ENCODE measurements around the gene CDCA4.

The CDCA4 gene

DNA sequence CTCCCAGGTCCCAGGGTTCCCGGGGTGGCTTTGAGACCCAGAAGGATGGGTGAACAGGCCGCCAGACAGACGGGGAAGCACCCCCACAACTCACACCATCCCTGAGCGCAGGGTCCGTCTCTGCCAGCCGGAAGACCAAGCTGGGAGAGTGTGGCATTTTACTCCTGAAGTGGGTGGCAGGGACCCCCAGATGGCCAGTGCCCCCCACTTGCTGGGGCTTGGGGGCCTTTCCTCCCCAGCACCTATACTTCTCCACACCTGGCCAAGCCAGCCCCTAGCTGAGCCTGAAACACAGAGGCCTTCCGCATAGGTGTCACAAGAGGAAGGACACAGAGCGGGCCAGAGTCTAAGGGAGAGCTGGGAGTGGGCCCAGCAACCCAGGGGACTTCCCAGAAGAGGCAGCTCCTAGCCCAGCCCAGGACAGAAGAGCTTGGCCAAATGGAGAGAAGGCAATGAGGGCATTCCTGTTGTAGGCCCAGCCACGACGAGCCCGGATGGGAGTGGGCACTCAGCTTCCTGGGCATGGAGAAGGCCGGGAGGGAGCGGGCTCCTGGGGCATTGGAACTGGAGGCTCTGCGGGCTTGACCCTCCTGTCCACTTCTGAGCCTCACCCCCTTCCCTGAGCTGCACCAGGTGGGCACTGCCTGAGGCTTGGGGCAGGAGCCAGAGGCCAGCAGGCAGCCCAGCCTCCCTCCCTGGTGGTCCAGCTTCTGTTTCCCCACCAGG, 46.1 kb downstream of the CDCA4 start:
- Mint-ChIP-seq H3K4me3 (no peak overlapping the region), H3K27ac (no peak overlapping the region), H3K36me3 (no peaks in the 10 kb centered on the region), H3K27me3 (peaks cover 3% of the 10 kb centered on the region), H3K4me1 (ENCODE audit: low read depth) (peaks cover 5% of the 10 kb centered on the region), H3K9me3 (ENCODE audit: low read depth) (no peaks in the 10 kb centered on the region)

DNA sequence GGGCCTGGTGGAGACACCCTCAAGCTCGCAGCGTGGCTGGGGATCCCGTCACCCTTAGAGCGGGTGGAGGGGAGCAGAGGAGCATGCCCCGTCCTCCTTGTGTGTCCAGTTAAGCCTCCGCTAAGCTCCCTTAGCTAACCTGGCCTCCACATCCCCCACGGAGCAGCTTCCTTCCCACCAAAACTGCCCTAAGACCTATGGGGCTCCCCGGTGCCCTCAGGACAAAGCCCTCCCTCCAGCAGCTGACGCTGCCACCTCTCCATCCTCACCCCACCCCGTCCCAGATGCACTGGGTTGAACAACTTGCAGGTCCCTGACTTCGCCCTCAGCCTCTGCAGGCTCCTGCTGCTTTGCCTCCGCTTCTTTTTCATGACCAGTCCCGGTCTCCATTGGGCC, 46.7 kb downstream of the CDCA4 start:
- H3K4me3 Mint-ChIP-seq = no peak overlapping the region
- peaks cover 5% of the 10 kb centered on the region for H3K4me1 Mint-ChIP-seq (ENCODE audit: low read depth)
- H3K9me3 Mint-ChIP-seq (ENCODE audit: low read depth) = no peaks in the 10 kb centered on the region
- H3K27me3 Mint-ChIP-seq = peaks cover 4% of the 10 kb centered on the region
- no peak overlapping the region for H3K27ac Mint-ChIP-seq
- no peaks in the 10 kb centered on the region for H3K36me3 Mint-ChIP-seq

DNA sequence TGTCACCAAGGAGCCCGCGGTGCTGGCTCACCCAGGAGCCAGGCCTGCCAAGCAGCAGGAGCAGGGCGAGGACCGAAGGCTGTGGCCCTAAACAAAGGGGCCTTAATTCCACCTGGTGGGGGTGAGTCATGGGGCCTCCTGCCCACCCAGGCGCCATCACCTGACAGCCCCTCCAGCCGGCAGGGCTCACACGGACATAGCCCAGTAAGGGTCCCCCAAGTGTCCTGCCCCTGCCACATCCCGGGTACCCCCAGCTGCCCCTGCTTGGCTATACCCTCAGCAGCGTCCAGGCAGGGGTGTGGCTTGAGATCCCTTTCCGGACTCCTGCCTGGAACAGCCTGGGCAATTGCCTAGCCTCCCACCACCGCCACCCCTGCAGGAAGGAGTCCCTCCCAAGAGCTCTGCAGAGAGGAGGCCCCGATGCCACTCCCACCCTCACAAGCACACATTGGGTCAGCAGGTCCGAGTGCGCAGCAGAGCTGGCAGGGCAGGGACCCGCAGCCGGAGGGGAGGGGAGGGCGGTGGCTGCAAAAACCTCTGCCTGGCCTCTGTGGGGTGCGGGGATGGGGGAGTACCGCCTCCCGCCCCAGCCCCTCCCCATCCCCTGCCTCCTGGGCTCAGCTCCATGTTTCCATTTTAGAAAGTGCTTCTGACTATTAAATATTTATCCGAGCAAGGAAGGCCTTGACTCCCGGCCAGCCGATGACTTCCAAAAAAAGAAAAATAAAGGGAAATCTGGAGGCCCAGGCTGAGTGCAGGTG, 47.3 kb downstream of the CDCA4 start:
- no peaks in the 10 kb centered on the region for H3K9me3 Mint-ChIP-seq (ENCODE audit: low read depth)
- H3K27ac Mint-ChIP-seq = no peak overlapping the region
- peaks cover 5% of the 10 kb centered on the region for H3K4me1 Mint-ChIP-seq (ENCODE audit: low read depth)
- H3K27me3 Mint-ChIP-seq = peaks cover 7% of the 10 kb centered on the region
- no peak overlapping the region for H3K4me3 Mint-ChIP-seq
- H3K36me3 Mint-ChIP-seq = no peaks in the 10 kb centered on the region

DNA sequence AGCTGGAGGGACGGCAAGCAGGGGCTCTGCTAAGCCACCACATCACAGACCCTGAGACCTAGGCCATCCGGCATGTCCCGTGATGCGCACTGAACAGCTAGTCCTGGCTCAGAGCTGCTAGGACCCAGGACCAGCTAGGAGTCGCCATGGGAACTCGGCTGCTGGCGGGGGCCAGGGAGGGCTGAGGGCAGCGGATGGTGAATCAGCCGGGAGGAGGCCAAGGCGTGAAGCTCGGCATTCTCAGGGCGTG, 47.8 kb downstream of the CDCA4 start:
- no peak overlapping the region for H3K4me3 Mint-ChIP-seq
- no peaks in the 10 kb centered on the region for H3K36me3 Mint-ChIP-seq
- no peak overlapping the region for H3K27ac Mint-ChIP-seq
- H3K9me3 Mint-ChIP-seq (ENCODE audit: low read depth) = no peaks in the 10 kb centered on the region
- H3K27me3 Mint-ChIP-seq = peaks cover 7% of the 10 kb centered on the region
- H3K4me1 Mint-ChIP-seq (ENCODE audit: low read depth) = peaks cover 5% of the 10 kb centered on the region

DNA sequence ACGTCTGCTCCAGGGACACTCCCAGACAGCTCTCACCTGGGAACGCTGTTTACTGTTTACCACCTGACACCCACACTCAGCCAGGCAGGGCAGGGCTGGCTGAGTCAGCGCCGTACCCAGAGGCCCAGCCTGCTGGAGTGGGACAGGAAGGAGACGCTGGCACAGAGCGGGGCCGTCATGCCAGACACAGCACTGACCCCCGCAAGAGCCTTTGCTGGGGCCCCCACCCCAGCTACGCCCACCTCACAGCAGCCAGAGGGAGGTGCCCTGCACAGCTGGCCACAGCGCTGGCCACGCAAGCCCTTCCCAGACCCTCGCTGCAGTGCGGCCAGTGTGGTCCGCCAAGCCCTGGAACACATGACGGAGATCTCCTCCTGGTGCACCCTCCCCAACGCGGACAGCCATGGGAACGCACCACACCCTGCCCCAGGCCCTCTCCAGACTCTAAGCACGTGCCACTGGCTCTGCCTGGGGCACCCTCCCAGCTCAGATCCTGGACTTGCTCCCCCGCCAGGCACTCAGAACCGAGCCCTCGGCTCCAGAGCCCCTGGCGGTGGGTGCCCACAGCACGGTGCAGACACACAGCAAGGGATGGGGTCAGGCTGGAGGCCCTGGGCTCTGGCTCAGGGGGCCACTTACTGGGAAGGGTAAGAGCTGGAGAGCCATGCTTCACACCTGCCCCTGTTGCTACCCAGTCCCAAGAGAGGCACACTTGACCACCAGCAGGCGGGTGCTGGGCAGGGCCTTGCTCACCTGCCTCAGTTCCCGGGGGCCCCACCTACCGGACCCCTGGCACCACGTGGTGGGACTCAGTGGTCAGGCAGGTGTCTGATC, 48.4 kb downstream of the CDCA4 start:
- Mint-ChIP-seq H3K4me3 (no peak overlapping the region), H3K36me3 (no peaks in the 10 kb centered on the region), H3K27me3 (peaks cover 7% of the 10 kb centered on the region), H3K9me3 (ENCODE audit: low read depth) (no peaks in the 10 kb centered on the region), H3K27ac (no peak overlapping the region), H3K4me1 (ENCODE audit: low read depth) (peaks cover 3% of the 10 kb centered on the region)

DNA sequence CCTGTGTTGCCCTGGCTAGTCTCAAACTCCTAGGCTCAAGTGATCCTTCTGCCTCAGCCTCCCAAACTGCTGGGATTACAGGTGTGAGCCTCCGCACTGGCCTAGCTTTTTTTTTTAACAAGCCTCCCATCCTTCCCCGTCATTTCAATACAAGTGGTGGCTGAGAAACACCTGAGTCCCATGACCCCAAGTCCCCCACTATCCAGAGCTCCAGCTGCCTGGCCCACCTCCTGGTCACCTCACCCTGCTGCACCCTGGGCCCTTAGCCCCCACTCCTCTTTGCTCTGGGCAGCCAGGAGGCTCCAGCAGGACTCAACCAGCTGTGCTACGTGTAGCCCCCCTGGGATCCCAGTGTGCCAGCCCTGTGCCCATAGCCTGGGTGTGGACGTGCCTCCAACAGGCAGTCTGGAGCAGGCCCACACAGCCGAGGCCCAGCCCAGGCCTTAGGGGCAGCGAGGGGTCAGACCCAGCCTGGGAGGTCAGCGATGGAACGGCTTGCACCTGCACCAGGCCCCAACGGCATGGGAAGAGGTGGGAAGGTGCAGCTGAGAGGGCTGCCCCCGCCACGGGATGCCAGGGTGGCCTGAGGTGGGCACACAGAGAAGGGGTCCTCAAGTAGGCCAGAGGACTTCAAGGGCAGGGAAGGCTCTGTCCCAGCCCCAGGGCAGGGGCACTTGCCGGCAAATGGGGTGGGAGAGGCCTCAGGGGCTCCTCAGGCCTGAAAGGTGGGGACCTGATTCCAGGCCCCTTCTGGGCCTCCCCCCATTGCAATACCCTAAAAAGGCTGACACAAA, 49.2 kb downstream of the CDCA4 start:
- Mint-ChIP-seq H3K4me3 (no peak overlapping the region), H3K9me3 (ENCODE audit: low read depth) (no peaks in the 10 kb centered on the region), H3K36me3 (no peaks in the 10 kb centered on the region), H3K4me1 (ENCODE audit: low read depth) (peaks cover 3% of the 10 kb centered on the region), H3K27me3 (peaks cover 7% of the 10 kb centered on the region), H3K27ac (no peak overlapping the region)

DNA sequence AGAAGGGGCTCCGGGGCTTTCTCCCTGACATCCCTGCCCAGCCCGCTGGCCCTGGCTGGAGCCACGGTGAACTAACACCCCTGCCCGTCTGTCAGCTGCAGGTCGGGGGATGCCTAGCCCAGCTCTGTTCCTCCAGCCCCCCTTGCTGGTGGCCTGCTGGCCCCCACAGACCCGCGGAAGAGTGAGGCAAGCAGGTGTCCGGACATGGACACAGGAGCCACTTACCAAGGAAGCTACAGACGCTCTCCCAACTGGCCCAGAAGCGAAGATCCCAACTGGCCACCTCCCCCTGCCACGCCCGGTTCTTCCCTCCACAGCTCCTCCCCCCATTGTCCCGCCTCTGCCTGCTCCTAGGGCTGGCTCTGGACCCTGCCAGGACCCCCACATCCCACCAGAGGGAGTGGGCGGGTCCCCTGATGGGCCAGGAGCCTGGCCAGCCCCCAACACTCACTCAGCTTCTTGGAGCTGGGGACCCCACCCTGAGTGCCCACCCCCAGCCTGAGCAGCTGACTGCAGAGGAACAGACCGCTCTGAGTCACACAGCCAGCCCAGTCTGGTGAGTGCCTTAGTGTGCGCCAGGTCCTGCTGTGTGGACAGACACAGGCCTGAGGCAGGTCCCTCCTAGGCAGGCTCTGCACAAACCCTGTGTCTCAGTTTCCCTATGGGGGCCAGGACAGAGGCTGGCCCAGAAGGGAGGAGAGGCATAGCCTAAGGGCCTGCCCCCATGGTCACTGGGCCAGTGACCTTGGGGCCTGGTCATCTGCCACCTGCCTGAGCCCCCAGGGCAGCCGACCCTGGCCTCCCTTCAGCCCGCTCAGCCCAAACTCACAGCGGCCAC, 50.4 kb downstream of the CDCA4 start:
- Mint-ChIP-seq H3K36me3 (no peaks in the 10 kb centered on the region), H3K4me1 (ENCODE audit: low read depth) (no peaks in the 10 kb centered on the region), H3K27me3 (peaks cover 4% of the 10 kb centered on the region), H3K9me3 (ENCODE audit: low read depth) (no peaks in the 10 kb centered on the region), H3K27ac (no peak overlapping the region), H3K4me3 (no peak overlapping the region)

DNA sequence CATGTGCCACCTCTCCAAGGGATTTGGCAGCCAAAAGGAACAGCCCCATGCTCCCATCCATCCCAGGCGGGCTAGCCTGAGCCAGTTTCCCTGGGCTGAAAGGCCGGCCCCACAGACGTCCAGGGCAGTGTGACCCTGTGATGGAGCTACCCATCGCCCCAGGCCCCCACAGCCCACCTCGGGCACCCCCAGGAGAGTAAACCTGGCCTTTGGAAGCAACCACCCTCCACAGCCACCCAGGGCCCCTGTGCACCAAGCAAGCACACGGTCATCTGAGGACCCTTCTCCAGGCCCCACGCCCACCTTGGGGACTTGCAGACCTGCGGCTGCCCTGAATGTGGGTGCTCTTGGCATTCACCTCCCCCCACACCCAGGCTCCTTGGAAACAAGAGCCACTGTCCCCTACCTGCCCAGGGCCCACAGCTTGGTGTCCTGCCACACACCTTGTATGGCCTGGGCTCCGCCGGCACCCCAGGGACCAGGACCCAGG, 51.1 kb downstream of the CDCA4 start:
- Mint-ChIP-seq H3K27ac (no peak overlapping the region), H3K27me3 (peaks cover 4% of the 10 kb centered on the region), H3K9me3 (ENCODE audit: low read depth) (no peaks in the 10 kb centered on the region), H3K4me3 (no peak overlapping the region), H3K36me3 (no peaks in the 10 kb centered on the region), H3K4me1 (ENCODE audit: low read depth) (no peaks in the 10 kb centered on the region)

DNA sequence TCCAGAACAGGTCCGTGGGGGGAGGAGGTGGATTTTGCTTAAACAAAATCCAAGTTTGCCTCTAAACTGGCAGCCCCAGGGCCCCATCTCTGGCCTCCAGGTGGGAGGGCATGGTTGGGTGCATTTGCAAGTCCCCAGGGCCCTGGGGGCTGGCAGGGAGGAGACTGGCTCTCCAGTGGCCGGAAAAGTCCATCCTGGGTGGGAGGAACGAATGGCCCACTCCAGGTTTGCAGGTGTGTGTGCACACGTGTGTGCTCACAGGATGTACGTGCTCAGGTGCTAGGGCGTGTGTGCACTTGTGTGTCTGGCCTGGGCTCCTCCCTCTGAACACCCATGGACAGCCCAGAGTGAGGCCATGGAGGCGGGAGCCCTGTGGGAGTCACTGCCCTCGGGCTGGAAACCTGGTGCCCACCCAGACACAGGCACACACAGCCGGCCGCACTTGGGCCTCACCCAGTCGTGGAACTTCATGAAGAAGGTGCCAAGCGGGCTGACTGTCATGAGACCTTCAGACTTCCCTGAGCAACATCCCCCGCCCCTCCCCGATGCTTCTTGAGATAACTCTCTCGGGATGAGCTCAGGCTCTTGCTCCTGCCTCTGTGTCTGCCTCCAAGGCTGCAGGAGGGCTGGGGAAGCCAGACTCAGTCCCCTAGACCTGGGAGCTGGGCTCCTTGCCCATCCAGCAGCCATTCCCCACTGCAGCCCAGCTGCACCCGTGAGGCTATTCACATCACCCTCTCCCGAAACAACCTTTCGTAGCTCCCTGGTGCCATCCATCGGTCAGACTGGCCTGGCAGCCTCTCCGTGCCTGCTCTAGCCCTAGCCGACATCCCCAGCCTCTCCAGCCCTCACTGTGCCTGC, 52.1 kb downstream of the CDCA4 start:
- Mint-ChIP-seq H3K27me3 (peaks cover 4% of the 10 kb centered on the region), H3K4me1 (ENCODE audit: low read depth) (no peaks in the 10 kb centered on the region), H3K4me3 (no peak overlapping the region), H3K36me3 (no peaks in the 10 kb centered on the region), H3K9me3 (ENCODE audit: low read depth) (no peaks in the 10 kb centered on the region), H3K27ac (no peak overlapping the region)

DNA sequence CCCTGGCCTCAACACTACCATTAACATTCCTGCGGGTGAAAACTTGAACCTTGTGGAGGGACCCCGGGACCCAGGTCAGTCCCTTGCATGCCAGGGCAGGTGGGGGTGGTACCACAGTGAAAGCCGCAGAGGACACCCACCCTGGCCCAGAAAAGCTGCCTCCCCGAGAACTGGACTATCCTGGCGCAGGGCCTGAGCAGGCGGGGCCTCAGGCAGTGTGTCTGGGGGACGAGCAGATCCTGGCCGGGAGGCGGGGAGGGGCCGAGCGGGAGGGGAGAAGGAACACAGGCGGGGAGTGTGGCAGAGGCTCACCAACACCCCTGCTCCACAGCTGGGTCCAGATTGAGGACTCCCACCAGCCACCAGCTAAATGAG, 52.7 kb downstream of the CDCA4 start:
- H3K4me1 Mint-ChIP-seq (ENCODE audit: low read depth) = no peaks in the 10 kb centered on the region
- no peaks in the 10 kb centered on the region for H3K9me3 Mint-ChIP-seq (ENCODE audit: low read depth)
- H3K4me3 Mint-ChIP-seq = no peak overlapping the region
- H3K27me3 Mint-ChIP-seq = peaks cover 4% of the 10 kb centered on the region
- no peak overlapping the region for H3K27ac Mint-ChIP-seq
- no peaks in the 10 kb centered on the region for H3K36me3 Mint-ChIP-seq

DNA sequence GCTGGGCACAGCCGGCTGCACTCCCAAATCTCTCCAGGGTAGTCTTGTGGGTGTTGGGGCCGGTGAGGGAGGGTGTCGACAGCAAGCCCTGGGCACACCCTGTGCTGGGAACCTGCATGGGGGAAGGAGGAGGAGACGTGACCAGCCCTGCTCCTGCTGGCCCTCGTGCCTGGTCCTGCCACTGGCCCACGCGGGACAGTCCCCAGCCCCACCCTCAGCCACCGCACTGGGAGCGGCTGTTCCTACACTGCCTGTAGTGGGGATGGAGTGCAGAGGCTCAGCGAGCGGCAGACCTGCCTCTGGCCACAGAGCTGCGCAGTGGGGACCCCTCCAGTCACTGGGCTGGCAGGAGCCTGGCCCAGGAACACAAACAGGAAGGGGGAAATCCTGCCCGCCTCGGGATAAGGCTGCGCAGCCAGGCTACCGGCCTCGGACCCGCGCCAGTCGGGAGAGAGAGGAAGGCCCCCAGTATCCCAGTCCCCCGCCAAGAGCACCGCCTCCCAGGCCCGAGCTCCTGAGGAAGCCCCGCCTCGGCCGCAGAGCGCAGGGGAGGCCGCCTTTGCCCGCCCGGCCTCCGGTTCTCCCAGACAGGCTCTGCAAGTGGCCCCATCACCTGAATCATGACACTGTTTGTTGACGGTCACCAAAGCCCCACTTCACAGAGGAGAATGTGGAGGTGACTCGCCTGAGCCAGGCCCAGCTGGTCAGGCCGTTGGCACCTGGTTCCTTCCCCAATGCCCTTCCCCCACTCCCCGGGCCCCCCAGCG, 53.3 kb downstream of the CDCA4 start:
- peaks cover 4% of the 10 kb centered on the region for H3K27me3 Mint-ChIP-seq
- H3K4me1 Mint-ChIP-seq (ENCODE audit: low read depth) = no peaks in the 10 kb centered on the region
- H3K36me3 Mint-ChIP-seq = no peaks in the 10 kb centered on the region
- no peak overlapping the region for H3K27ac Mint-ChIP-seq
- no peaks in the 10 kb centered on the region for H3K9me3 Mint-ChIP-seq (ENCODE audit: low read depth)
- no peak overlapping the region for H3K4me3 Mint-ChIP-seq

DNA sequence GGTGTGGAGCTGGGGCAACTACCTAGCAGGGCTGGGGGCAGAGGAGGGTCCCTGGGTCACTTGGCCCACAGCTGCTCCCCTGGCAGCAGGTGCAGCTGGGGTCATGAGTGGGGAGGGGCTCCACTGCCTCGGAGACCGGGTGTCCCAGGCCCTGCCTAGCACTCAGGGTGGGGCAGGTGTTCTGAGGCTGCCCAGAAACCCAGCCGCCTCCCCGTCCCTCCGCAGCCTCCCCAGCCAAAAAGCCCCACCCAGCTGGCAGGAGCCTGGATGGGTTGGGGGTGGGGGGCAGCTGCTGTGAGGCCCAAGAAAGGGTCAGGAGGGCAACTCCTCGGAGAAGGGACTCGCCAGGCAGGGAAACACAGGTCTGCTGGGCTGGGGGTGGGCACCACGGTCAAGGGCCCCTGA, 53.9 kb downstream of the CDCA4 start:
- Mint-ChIP-seq H3K4me3 (no peak overlapping the region), H3K4me1 (ENCODE audit: low read depth) (no peaks in the 10 kb centered on the region), H3K36me3 (no peaks in the 10 kb centered on the region), H3K27ac (no peak overlapping the region), H3K9me3 (ENCODE audit: low read depth) (no peaks in the 10 kb centered on the region), H3K27me3 (peaks cover 4% of the 10 kb centered on the region)
